Activated CD4-positive, CD25-positive, alpha-beta regulatory T cell treated with anti-CD3 and anti-CD28 coated beads, Interleukin-2, amount 50 U/mL, for 16 hours (primary cell): ENCODE data around the gene RXFP4.
"Not testable (repeated sequence)": the region's sequence is repeated elsewhere in the genome, so short reads cannot be mapped to it uniquely, and the experiment has no call there.

Experiments
- DNase-seq: peaks from one replicate; pipeline ENCODE4 v3.0.0-alpha.2; 2020; ENCODE audit warnings: low read depth, low spot score

RXFP4 gene

GRCh38 chr1:155930725-155931124, 10.7 kb upstream of the RXFP4 start:
- DNase-seq = not testable (repeated sequence)

GRCh38 chr1:155931332-155932038, 10.0 kb upstream of the RXFP4 start:
- no peak for DNase-seq

DNA sequence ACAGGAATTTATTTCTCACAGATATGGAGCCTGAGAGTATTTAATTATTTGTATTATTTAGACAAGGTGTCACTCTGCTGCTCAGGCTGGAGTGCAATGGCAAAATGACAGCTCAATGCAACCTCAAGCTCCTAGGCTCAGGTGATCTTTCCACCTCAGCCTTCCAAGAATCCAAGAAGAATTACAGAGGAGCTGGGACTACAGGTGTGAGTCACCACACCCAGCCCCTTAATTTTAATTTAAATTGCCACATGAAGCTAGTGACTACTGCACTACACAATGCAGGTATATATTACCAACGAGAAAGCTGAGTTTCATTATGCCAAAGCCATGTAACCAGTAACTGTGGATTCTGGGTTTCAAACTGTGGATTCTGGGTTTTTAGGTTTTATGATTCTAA, 9.4 kb upstream of the RXFP4 start:
- no peak for DNase-seq

- no peak for DNase-seq
Observed at GRCh38 chr1:155932487-155932886, 9.0 kb upstream of the RXFP4 start.

DNA sequence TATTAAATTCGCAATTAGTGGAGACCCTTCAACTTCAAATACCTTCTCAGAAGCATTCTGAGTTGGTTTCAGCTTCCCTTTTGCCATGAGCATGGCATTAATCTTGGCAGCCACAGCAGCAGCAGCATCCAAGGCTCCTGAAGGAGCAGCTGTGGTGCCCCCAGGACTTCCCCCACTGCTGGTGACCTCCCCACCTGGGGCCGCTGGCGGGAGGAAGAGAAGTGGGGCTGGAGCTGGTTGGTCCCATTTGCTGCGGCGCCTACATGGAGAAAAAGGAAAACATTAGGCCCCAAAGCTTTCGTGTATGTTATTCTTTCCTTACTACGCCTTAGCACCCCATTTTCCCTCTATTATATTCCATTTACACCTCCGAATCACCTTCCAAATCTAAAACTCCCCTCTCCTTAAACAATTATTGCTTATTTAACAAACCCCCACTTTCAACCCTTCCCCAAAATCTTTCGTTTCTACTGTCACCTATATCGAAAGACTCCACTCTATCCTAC, 7.8 kb upstream of the RXFP4 start:
- DNase-seq = no peak

DNA sequence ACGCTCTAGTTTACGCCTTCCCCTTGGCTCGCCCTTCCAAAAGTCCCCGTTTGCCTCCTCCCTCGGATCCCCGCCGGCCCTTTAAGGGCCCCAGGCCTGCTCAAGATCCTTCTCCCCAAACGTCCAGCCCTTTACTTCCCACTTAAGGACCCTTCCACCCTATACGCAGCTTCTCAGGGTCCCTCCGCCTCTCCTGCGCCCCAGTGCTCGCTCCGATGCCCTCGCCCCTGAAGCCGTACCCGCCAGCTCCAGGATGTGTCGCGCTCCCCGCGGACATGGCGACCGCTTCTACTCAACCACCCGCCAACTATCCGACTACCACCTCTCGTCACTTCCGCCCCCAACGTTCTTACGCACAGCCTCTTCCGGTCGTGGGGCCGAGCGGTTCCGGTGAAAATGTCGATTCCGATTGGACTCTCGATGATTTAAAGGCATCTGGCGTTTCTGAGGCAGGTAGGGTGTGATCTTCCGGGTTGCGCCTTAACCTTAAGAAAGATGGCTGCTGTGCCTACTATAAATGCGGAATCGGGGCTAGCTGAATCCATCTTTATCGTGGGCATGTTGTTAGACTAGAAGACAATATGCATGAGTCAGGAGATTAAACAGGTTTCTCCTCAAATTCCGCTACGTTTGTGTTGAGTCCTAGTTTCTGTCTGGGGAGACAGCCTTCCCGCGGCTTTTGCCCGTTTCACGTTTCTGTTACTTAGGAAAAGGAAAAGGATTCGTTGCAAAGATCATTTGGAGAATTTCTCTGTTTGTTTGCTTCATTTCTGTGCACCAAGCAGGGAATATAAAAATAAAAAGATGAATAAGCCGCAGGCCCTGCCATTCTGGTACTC, 7.1 kb upstream of the RXFP4 start, which contains the start of gene KHDC4:
Gene KHDC4, minus strand, starts transcription at position 317 of the 839 bp plus-strand sequence. Its CDS starts 40 bp downstream, at position 277.
- DNase-seq = peak; percentile 94

- DNase-seq = no peak
Observed at GRCh38 chr1:155934936-155935590, 6.4 kb upstream of the RXFP4 start.

DNA sequence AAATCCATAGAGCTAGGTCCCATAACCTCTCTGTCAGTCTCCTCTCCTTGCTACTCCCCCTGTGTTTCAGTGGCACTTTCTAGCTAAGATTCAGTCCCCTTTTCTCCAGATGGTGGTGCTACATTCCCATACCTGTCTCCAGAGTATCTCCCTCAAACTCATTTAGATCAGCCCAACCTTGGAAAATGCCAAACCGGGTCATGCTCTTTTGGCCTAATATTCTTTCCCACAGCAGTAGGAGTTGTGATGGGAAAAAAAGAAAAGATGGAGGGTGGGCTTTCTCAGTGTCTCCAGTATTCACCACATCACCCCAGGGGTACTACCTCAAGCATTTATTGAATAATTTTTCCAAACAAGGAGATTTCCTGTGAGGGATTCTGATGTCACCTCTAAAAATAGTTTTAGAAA, 3.2 kb upstream of the RXFP4 start:
- no peak for DNase-seq

DNA sequence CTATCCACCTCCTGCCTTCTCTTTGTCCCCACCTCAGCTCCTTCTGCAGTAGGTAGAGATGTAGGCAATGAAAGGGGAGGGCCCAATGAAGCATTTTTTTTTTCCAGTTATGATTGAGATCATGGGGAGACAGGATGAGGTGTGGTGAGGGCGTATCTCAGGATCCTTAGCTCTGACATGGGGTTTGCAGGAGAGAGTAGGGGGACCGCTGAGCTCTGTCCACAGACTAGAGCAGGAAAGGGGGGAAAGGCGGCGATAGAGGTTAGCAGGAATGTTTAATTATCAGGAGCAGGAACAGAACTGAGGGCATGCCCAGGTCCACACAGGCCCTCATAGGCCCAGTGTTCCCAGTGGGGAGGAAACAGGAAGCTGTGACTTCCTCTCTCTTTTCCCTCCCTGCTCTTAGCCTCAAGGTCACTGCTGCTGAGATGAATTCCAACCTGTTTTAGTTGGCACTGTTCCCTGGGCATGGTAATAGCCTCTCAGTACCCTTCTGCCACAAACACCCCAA, 901 bp upstream of the RXFP4 start:
- DNase-seq = no peak

- no peak for DNase-seq
Observed at GRCh38 chr1:155941845-155942531, 550 bp downstream of the RXFP4 start.

DNA sequence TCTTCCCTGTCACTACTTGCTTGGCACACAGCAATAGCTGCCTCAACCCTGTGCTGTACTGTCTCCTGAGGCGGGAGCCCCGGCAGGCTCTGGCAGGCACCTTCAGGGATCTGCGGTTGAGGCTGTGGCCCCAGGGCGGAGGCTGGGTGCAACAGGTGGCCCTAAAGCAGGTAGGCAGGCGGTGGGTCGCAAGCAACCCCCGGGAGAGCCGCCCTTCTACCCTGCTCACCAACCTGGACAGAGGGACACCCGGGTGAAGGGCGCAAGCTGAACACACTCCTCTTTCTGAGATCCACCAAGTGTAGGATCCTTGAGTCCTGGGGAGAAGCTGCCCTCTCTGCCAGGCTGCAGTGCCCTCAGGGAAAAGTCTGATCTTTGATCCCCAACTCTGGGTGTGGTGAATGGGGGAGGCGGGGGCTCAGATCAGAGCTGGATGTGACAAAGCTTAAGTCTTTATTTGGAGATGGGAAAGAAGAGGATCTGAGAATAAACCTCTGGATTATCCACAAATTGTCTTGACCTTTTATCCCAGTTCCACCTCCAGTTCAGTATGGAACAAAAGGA, 1.2 kb downstream of the RXFP4 start:
- no peak for DNase-seq

GRCh38 chr1:155944444-155944799, 3.0 kb downstream of the RXFP4 start:
- DNase-seq = no peak

DNA sequence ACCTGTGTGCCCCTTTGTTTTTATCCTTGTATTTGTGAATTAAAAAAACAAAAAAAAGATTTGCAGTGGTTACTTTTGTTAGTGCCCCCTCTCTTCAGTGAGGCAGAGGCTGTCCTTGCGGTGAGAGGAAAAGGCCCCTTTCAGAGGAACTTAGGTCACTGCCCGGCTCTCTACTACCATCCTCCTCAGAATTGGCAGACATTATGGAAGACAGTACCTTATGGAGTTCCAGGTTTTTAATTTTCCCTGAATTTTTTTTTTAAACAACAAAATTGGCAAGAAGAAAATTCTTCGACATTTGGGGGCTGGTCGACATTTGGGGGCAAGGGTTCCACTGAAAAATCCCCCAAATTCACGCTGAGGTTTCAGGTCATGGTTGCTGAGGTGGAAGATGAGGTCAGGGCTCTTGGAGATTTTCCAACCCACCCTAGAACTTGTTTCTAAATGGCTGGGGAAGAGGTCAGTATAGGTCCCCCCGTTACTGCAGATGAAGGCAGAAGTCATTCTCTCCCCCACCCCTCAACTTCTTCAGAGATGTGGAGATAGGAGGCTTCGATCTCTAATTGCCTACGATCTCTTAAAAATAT, 5.3 kb downstream of the RXFP4 start:
- DNase-seq = no peak

- DNase-seq = no peak
Observed at GRCh38 chr1:155947292-155947691, 5.9 kb downstream of the RXFP4 start.

DNA sequence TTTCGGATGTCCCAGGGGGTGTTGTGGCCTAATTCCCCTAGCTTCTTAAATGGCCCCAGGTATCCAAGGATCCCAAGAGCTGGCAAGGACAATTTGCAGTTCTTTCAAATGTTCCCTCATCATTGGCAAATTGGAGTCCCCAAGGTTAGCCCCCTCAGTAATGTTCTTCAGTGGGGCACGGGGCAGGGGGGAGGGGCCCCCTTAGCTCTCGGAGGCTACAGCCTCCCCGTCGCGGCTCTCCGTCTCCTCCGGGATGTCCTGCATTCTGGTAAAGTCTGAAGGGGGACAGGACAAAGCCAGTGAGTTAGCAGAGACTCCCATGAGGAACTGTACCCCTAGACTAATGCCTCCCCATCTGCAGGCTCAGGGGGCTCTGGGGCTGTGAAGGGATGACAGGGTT, 6.3 kb downstream of the RXFP4 start:
- DNase-seq = no peak

- DNase-seq = no peak
Observed at GRCh38 chr1:155950829-155951228, 9.4 kb downstream of the RXFP4 start.

DNA sequence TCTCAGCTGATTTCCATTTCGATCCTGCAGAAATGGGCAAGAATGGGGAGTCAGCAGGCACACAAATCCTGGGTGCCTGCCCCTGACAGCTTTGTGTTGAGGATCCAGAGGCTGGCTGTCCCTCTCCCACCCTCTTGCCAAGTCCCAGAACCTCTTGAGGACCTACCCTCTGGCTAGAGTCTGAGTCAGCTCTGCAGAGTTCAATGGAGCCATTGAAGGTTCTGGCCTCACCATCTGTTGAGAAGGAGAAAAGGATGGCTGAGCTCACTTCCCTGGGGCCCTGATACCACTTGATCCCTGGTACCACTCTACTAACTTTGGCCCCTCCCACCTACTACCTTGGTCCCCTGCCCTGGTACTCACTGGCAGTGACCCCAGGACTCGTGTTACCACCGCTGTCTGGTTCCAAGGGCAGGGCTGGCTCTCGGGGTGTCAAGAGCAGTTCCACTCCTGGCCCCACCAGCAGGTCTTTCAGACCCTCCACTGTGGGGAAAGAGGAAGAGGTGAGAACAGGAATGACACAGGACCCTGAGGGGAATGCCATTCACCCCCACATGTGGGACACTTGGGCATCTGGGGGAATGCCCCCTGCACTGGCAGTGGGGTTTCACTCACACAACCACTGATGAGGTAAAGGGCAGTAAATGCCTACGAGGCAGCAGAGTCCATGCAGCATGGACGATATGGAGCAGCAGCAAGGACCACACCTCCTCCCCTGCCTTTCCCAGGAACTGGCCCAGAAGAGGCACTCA, 10.5 kb downstream of the RXFP4 start:
- no peak for DNase-seq

GRCh38 chr1:155952505-155952890, 11.1 kb downstream of the RXFP4 start:
- DNase-seq = no peak

GRCh38 chr1:155954645-155955044, 13.2 kb downstream of the RXFP4 start:
- no peak for DNase-seq

DNA sequence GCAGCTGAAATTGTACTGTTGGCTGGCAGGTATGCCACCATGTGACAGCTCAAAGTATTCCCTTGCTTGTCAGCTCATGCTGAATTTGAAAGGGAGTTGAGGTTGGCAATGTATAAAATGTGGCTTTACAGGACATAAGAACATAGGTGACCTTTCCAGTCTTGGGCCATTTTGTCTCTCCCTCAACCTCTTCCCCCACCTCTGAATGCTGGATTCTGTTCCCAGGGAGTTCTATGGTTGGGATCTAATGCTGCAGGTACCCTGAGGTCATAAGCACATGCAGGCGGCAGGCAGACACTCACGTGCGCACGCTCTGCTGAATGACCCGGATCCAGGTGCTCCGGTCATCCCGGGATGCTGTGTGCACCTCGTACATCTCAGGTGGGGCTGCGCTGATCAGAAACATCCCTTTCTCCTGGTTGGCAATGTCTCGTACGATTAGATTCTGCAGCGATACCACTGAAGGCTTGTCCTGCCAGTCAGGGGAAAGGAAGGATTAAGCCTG, 16.0 kb downstream of the RXFP4 start:
- no peak for DNase-seq
